ENCODE measurements around the gene TMEM269.
A peak's percentile ranks its signal among the peaks of the same experiment; 100 is the strongest.

TMEM269 gene

GRCh38 chr1:42761567-42761966 lies 23.2 kb upstream of the TMEM269 start:
- DNase-seq (ENCODE audit: low spot score): no peak
- no peak for TF ChIP-seq CTCF (conservative IDR thresholded peaks at IDR 0.05; ENCODE audit: low read depth)
- H3K27ac ChIP-seq: no peak overlapping the region
- ChIA-PET CTCF (interaction anchor here (0.6 kb wide), 1 partner anchor 208 kb away, joined by 3 read pairs; no protein-coding TSS in a partner anchor), POLR2A (ENCODE audit: low non-redundant PET) (no interaction called here)

- no peak for TF ChIP-seq CTCF (conservative IDR thresholded peaks at IDR 0.05; ENCODE audit: low read depth)
- POLR2A ChIA-PET (ENCODE audit: low non-redundant PET): no interaction called here
- CTCF ChIA-PET: interaction anchor here (0.6 kb wide), 1 partner anchor 207 kb away, joined by 3 read pairs; no protein-coding TSS in a partner anchor
- DNase-seq (ENCODE audit: low spot score): no peak
- 0 out of 2 replicates have a peak overlapping the region, but pooled peaks have one; percentile 21 for H3K27ac ChIP-seq
Measured at GRCh38 chr1:42762269-42762668, 22.5 kb upstream of the TMEM269 start.

GRCh38 chr1:42765269-42765668 lies 19.5 kb upstream of the TMEM269 start:
- DNase-seq (ENCODE audit: low spot score): no peak
- no peak for TF ChIP-seq CTCF (conservative IDR thresholded peaks at IDR 0.05; ENCODE audit: low read depth)
- CTCF ChIA-PET: interaction anchor here (1.1 to 1.4 kb wide), 2 partner anchors 9 to 22 kb away, joined by 3 to 5 read pairs; no protein-coding TSS in a partner anchor
- no peak overlapping the region for H3K27ac ChIP-seq
- POLR2A ChIA-PET (ENCODE audit: low non-redundant PET): interaction anchor here (0.6 kb wide), 1 partner anchor 153 kb away, joined by 3 read pairs; no protein-coding TSS in a partner anchor

DNA sequence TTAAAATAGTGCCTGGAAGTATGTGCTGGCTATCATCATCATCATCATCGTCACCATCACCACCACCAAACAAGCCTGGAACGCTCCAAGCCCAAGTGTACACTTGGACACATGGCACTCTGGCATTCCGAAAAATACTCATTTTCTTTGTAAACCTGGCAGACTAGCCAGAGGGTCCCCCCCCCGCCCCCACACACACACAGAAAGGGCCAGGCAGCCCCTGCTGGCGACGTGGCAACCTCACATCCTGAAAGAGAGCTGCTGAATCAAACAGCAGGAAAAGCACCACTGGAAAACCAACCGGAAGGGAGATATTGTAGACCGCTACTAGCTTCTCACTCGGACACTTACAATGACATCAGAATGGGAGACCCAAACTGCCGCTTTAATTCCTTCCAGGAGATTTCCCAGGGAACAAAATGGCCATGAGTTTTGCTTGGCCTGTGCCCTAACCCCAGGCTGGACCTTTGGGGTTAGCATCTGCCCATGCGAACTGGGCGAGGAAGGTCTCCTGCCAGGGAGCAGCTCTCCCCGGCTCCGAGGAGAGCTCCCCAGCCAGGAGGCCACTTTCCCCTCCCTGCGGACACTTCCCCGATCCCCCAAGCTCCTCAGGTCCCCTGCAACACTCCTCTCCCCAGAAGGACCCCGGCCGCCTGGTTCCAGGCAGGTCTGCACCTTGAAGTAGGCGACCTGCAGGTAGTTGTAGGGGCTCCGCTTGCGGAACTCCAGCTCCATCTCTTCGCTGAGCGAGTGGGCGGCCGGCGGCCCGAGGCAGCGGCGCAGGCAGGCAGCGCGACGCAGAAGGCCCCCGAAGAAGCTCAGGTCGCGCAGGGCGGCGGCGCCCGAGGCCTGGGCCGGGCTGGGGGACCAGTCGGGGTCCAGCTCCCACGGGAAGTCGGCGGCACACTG lies 18.7 kb upstream of the TMEM269 start:
- ChIA-PET POLR2A (ENCODE audit: low non-redundant PET) (interaction anchor here (0.5 to 1.4 kb wide), 7 partner anchors 14 to 1855 kb away, joined by 3 to 8 read pairs (median 3); no protein-coding TSS in a partner anchor), CTCF (interaction anchor here (0.6 to 1.4 kb wide), 10 partner anchors 10 to 419 kb away, joined by 3 to 8 read pairs (median 3); no protein-coding TSS in a partner anchor)
- DNase-seq (ENCODE audit: low spot score): peak; percentile 50
- TF ChIP-seq CTCF (conservative IDR thresholded peaks at IDR 0.05; ENCODE audit: low read depth): peak; percentile 76
- peak overlapping the region; percentile 81 for H3K27ac ChIP-seq

DNA sequence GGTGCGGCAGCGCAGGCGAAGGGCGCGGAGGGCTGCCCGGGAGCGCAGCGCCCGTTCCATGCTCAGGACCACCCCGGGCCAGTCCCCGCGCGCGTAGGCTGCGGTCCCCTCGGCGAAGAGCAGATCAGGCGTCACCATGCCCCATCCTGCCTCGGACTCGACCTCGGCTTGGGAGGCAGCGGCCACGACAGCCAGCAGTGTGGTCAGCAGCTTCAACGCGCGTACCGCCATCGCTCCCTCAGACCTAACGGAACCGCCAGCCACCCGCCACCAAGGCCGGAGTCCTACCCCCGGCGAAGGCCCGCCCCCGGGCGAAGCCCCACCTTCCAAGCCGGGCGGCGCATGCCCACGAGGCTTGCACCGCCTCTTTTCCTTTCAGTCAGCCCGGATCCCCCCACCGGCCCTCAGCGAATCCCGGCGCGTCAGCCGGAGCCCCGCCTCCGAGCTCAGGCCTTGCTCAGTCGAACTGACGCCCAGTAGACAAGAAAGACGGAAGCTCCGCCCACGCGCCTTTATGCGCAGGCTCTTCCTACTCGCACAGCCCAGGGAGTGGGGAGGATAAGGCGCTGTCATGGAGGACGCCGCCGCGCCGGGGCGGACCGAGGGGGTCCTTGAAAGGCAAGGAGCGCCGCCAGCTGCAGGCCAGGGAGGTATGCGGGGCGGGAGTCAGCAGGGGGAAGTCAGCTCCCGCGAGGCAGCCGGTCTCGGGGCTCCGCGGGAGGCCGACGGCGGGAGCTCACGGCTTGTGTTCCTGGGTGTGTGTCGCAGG lies 17.9 kb upstream of the TMEM269 start, which contains the start of the genes C1orf50 and P3H1:
TSS of gene C1orf50 (plus strand) at position 509 of the 769 bp plus-strand sequence. CDS start at position 572, 63 bp downstream.
TSS of gene P3H1 (minus strand) at position 288 of the 769 bp plus-strand sequence. CDS start at position 231, 57 bp downstream.
- ChIA-PET CTCF (interaction anchor here (0.7 to 1.1 kb wide), 4 partner anchors 11 to 420 kb away, joined by 3 to 8 read pairs (median 3); no protein-coding TSS in a partner anchor), POLR2A (ENCODE audit: low non-redundant PET) (interaction anchor here (0.6 to 1.4 kb wide), 7 partner anchors 9 to 883 kb away, joined by 3 to 5 read pairs (median 3); no protein-coding TSS in a partner anchor)
- DNase-seq (ENCODE audit: low spot score): peak; percentile 96
- H3K27ac ChIP-seq: peak within 1 kb of the TSS; percentile 81
- no peak for TF ChIP-seq CTCF (conservative IDR thresholded peaks at IDR 0.05; ENCODE audit: low read depth)

All from RWPE1 (cell line).